ENCODE results near the gene SUMO2. TPM values are rescaled to one million over a fixed set of nuclear protein-coding genes. Genes with fewer than 3 reads are reported as not detected.
A peak's percentile ranks its signal among the peaks of the same experiment; 100 is the strongest.
"Not testable (repeated sequence)": the region's sequence is repeated elsewhere in the genome, so short reads cannot be mapped to it uniquely, and the experiment has no call there.

Gene SUMO2
- total RNA-seq, 2 experiments from 2014 or later: 506 to 525 TPM

DNA sequence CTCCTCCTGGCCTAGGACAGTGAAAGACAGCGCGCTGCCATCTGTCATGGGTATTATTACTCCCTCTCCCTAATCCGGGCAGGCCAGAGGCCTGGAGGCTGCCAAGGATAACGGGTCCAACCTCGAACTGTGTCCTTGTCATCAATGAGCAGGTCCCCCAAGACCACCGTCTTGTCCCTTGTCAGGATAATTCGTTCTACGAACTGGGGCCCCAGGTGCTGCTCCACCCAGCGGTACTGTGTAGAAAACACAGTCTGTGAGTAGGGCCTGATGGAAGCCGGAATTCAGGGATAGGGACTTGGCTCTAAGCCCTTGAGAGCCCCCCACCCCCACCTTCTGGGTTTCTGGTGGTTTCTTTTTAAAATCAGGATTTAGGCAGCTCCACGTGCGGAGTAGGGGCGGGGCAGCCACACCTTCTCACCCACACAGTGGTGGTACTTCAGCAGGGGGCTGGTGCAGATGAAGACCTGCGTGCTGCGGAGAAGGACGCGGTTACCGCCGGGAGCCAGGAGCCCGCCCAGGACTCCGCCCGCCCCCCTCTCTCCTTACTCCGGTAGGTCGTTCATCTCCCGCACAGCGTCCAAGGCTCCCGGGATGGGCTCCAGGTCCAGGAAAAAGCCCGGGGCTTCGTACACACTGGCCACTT, 52.0 kb downstream of the SUMO2 start:
- ATAC-seq (peak; percentile 56), DNase-seq (peak; percentile 68)
- peak overlapping the region; percentile 86 for H3K4me3 Mint-ChIP-seq
- ChIA-PET POLR2A (interaction anchor here (0.7 to 3.9 kb wide), 17 partner anchors 9 to 169 kb away, joined by 3 to 40 read pairs (median 4); partner anchors contain the start of genes ARMC7, JPT1, MRPL58 and NUP85), CTCF (interaction anchor here (0.6 to 9.2 kb wide), 34 partner anchors 9 to 169 kb away, joined by 3 to 147 read pairs (median 4); partner anchors contain the start of genes ARMC7, CDR2L, GGA3 and MIF4GD)
- no peaks in the 10 kb centered on the region for H3K27me3 Mint-ChIP-seq
- peaks cover 15% of the 10 kb centered on the region for H3K36me3 Mint-ChIP-seq (ENCODE audit: low read depth)
- H3K27ac Mint-ChIP-seq: peak overlapping the region; percentile 88
- intact Hi-C loops (cut with micrococcal nuclease): no loop called here
- H3K4me1 Mint-ChIP-seq (ENCODE audit: low read depth): peaks cover 18% of the 10 kb centered on the region
- H3K9me3 Mint-ChIP-seq: no peaks in the 10 kb centered on the region
- TF ChIP-seq, protein P1, sequence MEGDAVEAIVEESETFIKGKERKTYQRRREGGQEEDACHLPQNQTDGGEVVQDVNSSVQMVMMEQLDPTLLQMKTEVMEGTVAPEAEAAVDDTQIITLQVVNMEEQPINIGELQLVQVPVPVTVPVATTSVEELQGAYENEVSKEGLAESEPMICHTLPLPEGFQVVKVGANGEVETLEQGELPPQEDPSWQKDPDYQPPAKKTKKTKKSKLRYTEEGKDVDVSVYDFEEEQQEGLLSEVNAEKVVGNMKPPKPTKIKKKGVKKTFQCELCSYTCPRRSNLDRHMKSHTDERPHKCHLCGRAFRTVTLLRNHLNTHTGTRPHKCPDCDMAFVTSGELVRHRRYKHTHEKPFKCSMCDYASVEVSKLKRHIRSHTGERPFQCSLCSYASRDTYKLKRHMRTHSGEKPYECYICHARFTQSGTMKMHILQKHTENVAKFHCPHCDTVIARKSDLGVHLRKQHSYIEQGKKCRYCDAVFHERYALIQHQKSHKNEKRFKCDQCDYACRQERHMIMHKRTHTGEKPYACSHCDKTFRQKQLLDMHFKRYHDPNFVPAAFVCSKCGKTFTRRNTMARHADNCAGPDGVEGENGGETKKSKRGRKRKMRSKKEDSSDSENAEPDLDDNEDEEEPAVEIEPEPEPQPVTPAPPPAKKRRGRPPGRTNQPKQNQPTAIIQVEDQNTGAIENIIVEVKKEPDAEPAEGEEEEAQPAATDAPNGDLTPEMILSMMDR (IDR thresholded peaks at IDR 0.05): peak; percentile 63

DNA sequence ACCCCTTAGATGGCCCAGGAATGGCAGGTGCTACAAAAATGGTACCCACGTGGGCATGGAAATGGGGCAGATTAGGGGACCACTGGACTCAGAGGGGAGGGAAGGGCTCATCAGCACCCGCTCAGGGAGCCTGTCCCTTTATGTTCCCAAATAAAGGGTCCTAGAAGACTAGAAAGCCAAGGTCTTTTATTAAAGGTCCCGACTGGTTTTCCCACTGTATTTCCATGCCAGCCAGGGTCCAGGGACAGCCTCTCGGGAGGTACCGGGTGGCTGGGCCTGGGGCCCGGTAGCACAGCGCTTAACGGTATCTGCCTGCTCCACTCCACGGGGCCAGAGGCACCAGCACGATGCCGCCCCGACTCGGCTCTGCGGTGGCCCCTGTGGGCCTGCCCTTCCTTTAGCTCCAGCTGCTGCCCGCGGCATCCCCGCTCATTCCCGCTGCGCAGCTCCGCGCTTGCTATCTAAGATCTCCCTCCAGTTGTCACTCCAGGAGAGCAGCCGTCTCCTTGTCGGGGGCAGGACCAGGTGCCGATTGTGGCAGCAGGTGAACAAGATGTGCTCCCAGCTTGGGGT, 52.6 kb downstream of the SUMO2 start:
- peaks cover 13% of the 10 kb centered on the region for H3K36me3 Mint-ChIP-seq (ENCODE audit: low read depth)
- H3K9me3 Mint-ChIP-seq: no peaks in the 10 kb centered on the region
- CTCF ChIA-PET: interaction anchor here (1.0 to 9.2 kb wide), 15 partner anchors 12 to 169 kb away, joined by 3 to 147 read pairs (median 4); partner anchors contain the start of genes GGA3 and SLC25A19
- peak overlapping the region; percentile 88 for H3K27ac Mint-ChIP-seq
- no peak for DNase-seq
- peak overlapping the region; percentile 86 for H3K4me3 Mint-ChIP-seq
- ATAC-seq: no peak
- no peaks in the 10 kb centered on the region for H3K27me3 Mint-ChIP-seq
- TF ChIP-seq, protein P1 (IDR thresholded peaks at IDR 0.05): no peak
- POLR2A ChIA-PET: interaction anchor here (0.7 to 3.9 kb wide), 9 partner anchors 10 to 118 kb away, joined by 3 to 40 read pairs (median 3); partner anchors contain the start of genes JPT1, MRPL58 and SLC16A5
- H3K4me1 Mint-ChIP-seq (ENCODE audit: low read depth): peaks cover 22% of the 10 kb centered on the region
- intact Hi-C loops (cut with micrococcal nuclease): no loop called here

DNA sequence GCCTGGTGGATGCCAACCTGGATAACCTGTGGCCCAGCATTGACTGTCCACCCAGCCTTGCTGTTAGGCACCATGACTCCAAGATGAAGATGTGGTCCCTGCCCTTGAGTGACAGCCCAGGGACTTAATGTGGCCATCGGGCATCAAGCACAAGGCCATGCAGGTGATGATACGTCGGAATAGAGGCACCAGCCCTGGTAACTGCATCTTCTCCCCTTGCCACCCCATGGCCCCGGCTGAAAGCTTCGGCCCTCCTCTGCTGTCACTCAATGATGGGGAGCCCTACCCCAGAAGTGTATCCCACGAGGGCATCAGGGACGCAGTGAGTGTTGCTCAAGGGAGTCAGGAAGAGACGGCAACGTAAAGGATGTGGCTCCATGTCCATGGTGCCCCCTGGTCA, 53.2 kb downstream of the SUMO2 start:
- CTCF ChIA-PET: interaction anchor here (1.0 to 9.2 kb wide), 6 partner anchors 12 to 168 kb away, joined by 3 to 147 read pairs (median 4); partner anchors contain the start of gene JPT1
- Mint-ChIP-seq H3K36me3 (ENCODE audit: low read depth) (peaks cover 13% of the 10 kb centered on the region), H3K9me3 (no peaks in the 10 kb centered on the region), H3K4me1 (ENCODE audit: low read depth) (peaks cover 27% of the 10 kb centered on the region), H3K27ac (no peak overlapping the region), H3K4me3 (peak overlapping the region; percentile 86), H3K27me3 (no peaks in the 10 kb centered on the region)
- DNase-seq (no peak), ATAC-seq (no peak)
- intact Hi-C loops (cut with micrococcal nuclease): no loop called here
- POLR2A ChIA-PET: interaction anchor here (0.9 to 3.9 kb wide), 5 partner anchors 16 to 118 kb away, joined by 3 to 40 read pairs (median 4); partner anchors contain the start of genes JPT1 and MRPL58
- TF ChIP-seq, protein P1 (IDR thresholded peaks at IDR 0.05): no peak

DNA sequence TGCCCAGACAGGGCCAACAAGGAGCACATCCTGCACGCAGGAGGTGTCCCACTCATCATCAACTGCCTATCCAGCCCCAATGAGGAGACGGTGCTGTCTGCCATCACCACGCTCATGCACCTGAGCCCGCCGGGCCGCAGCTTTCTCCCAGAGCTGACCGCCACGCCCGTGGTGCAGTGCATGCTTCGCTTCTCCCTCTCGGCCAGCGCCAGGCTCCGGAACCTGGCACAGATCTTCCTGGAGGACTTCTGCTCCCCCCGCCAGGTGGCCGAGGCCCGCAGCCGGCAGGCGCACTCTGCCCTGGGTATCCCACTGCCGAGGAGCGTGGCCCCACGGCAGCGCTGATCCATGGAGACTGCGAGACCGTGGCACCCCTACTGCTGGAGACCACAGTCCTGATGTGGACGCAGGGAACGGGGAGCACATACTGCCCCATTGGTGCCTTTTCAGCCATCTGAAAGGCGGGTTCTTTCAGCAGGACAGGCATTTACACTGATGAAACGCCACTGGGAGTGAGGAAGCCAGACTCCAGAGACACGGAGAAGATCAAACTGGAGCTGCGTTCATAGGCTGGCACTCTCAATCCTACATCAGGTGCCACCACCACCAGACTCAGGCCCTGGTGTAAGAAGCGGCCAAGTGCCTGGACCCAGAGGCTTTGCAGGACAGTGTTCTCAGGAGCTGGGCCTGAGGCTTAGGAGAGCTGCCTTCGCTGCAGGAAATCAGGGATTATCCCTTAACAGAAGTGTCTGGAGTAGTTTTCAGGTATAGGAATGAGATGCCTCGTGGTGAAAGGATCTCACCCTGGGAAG, 53.9 kb downstream of the SUMO2 start:
- CTCF ChIA-PET: interaction anchor here (1.0 to 9.2 kb wide), 3 partner anchors 11 to 25 kb away, joined by 3 to 147 read pairs (median 4); partner anchors contain the start of gene JPT1
- ATAC-seq: no peak
- intact Hi-C loops (cut with micrococcal nuclease): no loop called here
- Mint-ChIP-seq H3K9me3 (no peaks in the 10 kb centered on the region), H3K27ac (no peak overlapping the region), H3K4me3 (no peak overlapping the region), H3K27me3 (no peaks in the 10 kb centered on the region), H3K4me1 (ENCODE audit: low read depth) (peaks cover 34% of the 10 kb centered on the region), H3K36me3 (ENCODE audit: low read depth) (peaks cover 13% of the 10 kb centered on the region)
- POLR2A ChIA-PET: interaction anchor here (0.9 to 3.9 kb wide), 3 partner anchors 15 to 25 kb away, joined by 3 to 40 read pairs (median 4); partner anchors contain the start of gene JPT1
- no peak for DNase-seq
- TF ChIP-seq, protein P1 (IDR thresholded peaks at IDR 0.05): no peak

DNA sequence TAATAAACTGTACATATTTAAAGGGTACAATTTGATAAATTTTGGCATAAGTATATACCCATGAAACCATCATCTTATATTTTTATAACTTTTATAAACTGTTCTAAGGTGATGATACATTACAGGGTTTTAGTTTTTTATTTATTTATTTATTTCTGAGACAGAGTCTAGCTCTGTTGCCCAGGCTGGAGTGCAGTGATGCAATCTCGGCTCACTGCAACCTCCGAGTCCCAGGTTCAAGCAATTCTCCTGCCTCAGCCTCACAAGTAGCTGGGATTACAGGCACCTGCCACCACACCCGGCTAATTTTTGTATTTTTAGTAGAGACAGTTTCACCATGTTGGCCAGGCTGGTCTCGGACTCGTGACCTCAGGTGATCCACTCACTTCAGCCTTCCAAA, 54.8 kb downstream of the SUMO2 start:
- H3K4me3 Mint-ChIP-seq; H3K27me3 Mint-ChIP-seq; H3K9me3 Mint-ChIP-seq; ATAC-seq; intact Hi-C loops (cut with micrococcal nuclease); DNase-seq: not testable (repeated sequence)
- peaks cover 36% of the 10 kb centered on the region for H3K4me1 Mint-ChIP-seq (ENCODE audit: low read depth)
- ChIA-PET POLR2A (interaction anchor here (0.7 kb wide), 1 partner anchor 1538 kb away, joined by 3 read pairs; no protein-coding TSS in a partner anchor), CTCF (interaction anchor here (1.0 to 1.3 kb wide), 2 partner anchors 14 to 16 kb away, joined by 3 to 10 read pairs; no protein-coding TSS in a partner anchor)
- H3K27ac Mint-ChIP-seq: peak overlapping the region; percentile 46
- H3K36me3 Mint-ChIP-seq (ENCODE audit: low read depth): peaks cover 13% of the 10 kb centered on the region
